HG02623 (cell line): ENCODE measurements around the gene MRPL24.
"Not testable (repeated sequence)": the region's sequence is repeated elsewhere in the genome, so short reads cannot be mapped to it uniquely, and the experiment has no call there.

Source experiments
- ATAC-seq: cut with Tn5 transposase; IDR thresholded peaks from one replicate; pipeline ENCODE4 v1.9.1; 2021; ENCODE audit warnings: moderate library complexity; ENCODE audit not compliant: unreplicated experiment

The MRPL24 gene

GRCh38 chr1:156740741-156741480, at the start of gene MRPL24:
Gene MRPL24 (minus strand): TSS chr1:156741088. CDS start chr1:156738704, 2,384 bp downstream.
- ATAC-seq, result peak; percentile 79

DNA sequence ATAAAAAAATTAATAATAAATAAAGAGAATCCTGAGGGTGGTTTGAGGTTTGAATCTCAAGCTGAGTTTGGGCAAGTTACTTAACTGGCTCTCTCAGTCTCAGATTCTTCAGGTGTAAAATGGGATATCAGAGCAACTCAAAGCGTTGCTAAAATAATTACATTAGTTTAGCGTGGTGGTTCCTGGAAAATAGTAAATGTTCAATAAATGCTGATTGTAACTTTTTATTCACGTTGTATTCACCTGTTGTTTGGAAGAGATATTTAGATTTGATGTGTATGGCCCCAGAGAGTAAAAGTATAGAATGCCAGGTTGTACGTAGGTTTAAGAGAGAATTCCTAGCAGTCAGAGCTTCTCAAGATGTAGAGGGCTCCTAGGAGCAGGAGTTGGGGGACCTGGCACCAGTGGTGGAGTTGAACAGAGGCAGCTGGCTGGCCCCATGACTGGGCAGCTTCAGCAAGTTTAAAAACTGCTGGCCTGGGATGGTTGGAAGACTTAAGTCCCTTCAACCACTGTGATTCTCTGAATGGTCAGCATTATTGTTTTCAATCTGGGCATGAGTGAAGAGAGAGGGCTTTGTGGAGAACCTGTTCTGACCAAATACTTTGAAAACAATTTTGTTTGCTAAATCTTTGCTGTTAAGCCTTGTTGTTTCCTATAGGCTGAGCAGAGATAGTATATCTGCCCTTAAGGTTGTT, 48.9 kb upstream of the MRPL24 start:
- ATAC-seq, result no peak

GRCh38 chr1:156788136-156788535, 47.2 kb upstream of the MRPL24 start:
- ATAC-seq, result no peak

GRCh38 chr1:156786640-156787039, 45.8 kb upstream of the MRPL24 start:
- ATAC-seq, result no peak

GRCh38 chr1:156785458-156785857, 44.6 kb upstream of the MRPL24 start:
- ATAC-seq, result no peak

GRCh38 chr1:156781585-156782186, 40.8 kb upstream of the MRPL24 start:
- no peak for ATAC-seq

GRCh38 chr1:156777573-156777972, 36.7 kb upstream of the MRPL24 start:
- ATAC-seq, result no peak

- no peak for ATAC-seq
Observed at GRCh38 chr1:156776942-156777341, 36.1 kb upstream of the MRPL24 start.

DNA sequence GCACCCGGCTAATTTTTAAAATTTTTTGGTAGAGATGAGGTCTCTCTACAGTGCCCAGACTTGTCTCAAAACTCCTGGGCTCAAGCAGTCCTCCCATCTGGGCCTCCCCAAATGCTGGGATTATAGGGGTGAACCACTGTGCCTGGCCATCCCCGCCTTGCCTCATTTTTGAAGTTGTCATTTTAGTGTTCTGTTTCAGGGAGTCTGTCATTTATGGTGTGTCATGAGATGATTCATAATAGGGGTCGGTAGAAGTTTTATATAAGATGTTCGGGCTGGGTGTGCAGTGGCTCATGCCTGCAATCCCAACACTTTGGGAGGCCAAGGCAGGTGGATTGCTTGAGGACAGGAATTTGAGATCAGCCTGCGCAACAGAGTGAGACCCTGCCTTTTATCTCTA, 34.9 kb upstream of the MRPL24 start:
- ATAC-seq, result no peak

GRCh38 chr1:156773607-156774006, 32.7 kb upstream of the MRPL24 start:
- no peak for ATAC-seq

GRCh38 chr1:156772728-156773497, 32.0 kb upstream of the MRPL24 start:
- no peak for ATAC-seq

GRCh38 chr1:156772222-156772621, 31.3 kb upstream of the MRPL24 start:
- ATAC-seq, result no peak

- no peak for ATAC-seq
Observed at GRCh38 chr1:156768610-156769295, 27.9 kb upstream of the MRPL24 start.

GRCh38 chr1:156767879-156768604, 27.2 kb upstream of the MRPL24 start:
- ATAC-seq, result peak; percentile 3

DNA sequence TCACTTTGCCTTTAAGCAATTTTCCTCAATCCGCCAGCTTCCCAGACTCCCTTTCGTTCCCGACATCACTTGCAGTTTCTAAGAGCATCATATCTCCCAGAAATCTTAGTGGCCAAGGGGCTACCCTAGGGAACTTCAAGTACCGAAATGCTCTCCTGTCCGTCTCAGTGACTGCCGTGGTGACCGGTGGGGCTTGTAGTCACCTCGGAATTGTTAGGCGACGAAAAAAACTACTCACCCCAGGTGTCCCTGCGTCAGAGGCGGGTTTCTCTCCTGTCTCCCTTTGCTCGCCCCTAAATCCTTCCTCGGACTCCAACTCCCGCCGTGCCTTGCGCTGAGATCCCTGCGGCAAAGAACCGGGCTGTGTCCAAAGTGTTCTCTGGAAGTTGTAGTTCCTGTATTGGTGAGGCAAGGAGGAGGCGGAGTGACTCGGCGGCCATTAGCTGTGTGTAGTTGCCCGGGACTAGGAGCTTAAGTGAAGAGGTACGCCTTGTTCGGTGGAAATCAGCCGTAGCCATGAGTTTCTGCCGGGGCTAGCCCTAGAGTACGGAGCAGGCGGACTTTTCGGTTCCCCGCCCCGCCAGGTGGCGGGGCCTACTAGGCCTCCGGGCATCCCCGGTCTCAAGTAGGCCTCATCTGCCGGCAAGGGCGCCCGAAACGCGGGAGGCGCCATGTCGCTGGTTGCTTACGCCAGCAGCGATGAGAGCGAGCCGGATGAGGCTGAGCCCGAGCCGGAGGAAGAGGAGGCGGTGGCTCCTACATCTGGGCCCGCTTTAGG, 26.4 kb upstream of the MRPL24 start, which contains the start of gene PRCC:
Gene PRCC (plus strand): TSS at position 435 of the 778 bp plus-strand sequence. CDS start 237 bp downstream, at position 672.
- ATAC-seq, result peak; percentile 92

DNA sequence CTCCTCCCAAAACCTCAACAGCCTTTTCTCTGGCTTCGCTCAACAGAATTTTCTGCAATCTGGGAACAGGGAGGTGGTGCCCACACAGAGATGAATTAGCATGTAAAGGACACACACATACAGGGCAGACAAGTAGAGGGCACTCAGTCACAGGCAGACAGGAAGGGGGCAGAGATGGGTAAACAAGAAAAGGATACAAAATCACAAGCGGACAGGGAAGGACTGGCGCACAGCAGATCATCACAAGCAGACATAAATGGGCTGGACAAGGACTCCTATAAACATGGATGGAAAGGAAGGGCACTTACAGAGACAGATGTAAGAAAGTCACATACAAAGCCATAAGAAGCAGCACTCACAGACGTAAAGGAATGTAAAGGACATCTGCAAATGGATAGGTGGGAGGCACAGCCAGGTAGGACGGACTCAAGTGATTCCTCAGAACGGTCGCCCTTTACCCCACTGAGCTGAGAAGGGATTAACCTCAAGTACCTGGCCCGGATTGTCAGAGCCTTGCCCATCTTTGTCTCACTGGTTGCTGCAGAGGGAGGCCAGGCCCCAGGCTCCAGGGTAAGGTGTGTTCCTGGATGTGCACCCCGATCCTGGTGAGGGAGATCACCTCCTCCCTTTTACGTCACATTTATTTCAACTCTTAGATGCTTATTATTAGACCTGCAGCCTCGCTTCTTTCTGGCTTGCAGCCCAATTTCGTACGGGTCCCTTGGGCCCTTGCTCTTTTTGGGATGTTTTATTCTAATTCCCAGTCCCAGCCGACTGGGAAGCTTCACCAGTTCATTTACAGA, 25.6 kb upstream of the MRPL24 start:
- ATAC-seq, result peak; percentile 2

DNA sequence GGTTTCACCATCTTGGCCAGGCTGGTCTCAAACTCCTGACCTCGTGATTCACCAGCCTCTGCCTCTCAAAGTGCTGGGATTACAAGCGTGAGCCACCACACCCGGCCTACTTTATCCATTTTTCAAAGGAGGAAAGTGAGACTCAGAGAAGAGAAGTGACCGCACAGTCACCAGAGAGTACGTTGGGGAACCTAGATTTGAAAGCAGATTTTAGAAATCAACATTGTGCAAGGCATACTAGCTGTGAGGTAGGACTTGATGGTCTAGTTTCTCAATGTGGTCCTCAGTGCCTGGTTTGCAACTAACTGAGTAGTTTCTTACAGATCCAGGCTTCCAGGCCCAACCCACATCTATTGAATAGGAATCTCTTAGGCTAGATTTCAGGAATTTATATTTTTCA, 24.8 kb upstream of the MRPL24 start:
- no peak for ATAC-seq

DNA sequence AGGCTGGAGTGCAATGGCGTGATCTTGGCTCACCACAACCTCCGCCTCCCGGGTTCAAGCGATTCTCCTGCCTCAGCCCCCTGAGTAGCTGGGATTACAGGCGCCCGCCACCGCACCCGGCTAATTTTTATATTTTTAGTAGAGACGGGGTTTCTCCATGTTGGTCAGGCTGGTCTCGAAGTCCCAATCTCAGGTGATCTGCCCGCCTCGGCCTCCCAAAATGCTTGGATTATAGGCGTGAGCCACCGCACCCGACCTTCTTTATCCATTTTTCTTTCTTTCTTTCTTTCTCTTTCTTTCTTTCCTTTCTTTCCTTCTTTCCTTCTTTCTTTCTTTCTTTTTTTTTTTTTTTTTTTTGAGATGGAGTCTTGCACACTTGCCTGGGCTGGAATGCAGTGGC, 24.2 kb upstream of the MRPL24 start:
- ATAC-seq, result not testable (repeated sequence)
